Measurements from ENCODE around the gene F12.
"Not testable (repeated sequence)": the region's sequence is repeated elsewhere in the genome, so short reads cannot be mapped to it uniquely, and the experiment has no call there.

The F12 gene

GRCh38 chr5:177367323-177367848, 42.0 kb downstream of the F12 start:
- no peak for DNase-seq

- DNase-seq, result peak; percentile 92
Observed at GRCh38 chr5:177366528-177367322, 42.6 kb downstream of the F12 start.

- DNase-seq, result no peak
Observed at GRCh38 chr5:177365845-177366527, 43.4 kb downstream of the F12 start.

- no peak for DNase-seq
Observed at GRCh38 chr5:177364159-177364962, 45.0 kb downstream of the F12 start.

- DNase-seq, result no peak
Observed at GRCh38 chr5:177363565-177363964, 45.8 kb downstream of the F12 start.

GRCh38 chr5:177362610-177363507, 46.5 kb downstream of the F12 start:
- DNase-seq, result peak; percentile 72

- no peak for DNase-seq
Observed at GRCh38 chr5:177362292-177362609, 47.1 kb downstream of the F12 start.

GRCh38 chr5:177361418-177362291, 47.7 kb downstream of the F12 start:
- no peak for DNase-seq

- not testable (repeated sequence) for DNase-seq
Observed at GRCh38 chr5:177360740-177361139, 48.6 kb downstream of the F12 start.

GRCh38 chr5:177359860-177360259, 49.5 kb downstream of the F12 start:
- no peak for DNase-seq

- no peak for DNase-seq
Observed at GRCh38 chr5:177359451-177359851, 49.9 kb downstream of the F12 start.

GRCh38 chr5:177358370-177358819, 51.0 kb downstream of the F12 start:
- no peak for DNase-seq

- no peak for DNase-seq
Observed at GRCh38 chr5:177357459-177358351, 51.7 kb downstream of the F12 start, which contains the start of gene RGS14. Gene RGS14, plus strand, starts transcription at chr5:177357924. Its CDS starts 101 bp downstream, at chr5:177358025.

- DNase-seq, result no peak
Observed at GRCh38 chr5:177357146-177357458, 52.3 kb downstream of the F12 start.

- DNase-seq, result no peak
Observed at GRCh38 chr5:177356746-177357145, 52.6 kb downstream of the F12 start.

- no peak for DNase-seq
Observed at GRCh38 chr5:177355868-177356168, 53.5 kb downstream of the F12 start.

- DNase-seq, result no peak
Observed at GRCh38 chr5:177355162-177355867, 54.0 kb downstream of the F12 start.

- DNase-seq, result no peak
Observed at GRCh38 chr5:177354711-177355110, 54.7 kb downstream of the F12 start.

GRCh38 chr5:177354256-177354655, 55.1 kb downstream of the F12 start:
- no peak for DNase-seq

- DNase-seq, result no peak
Observed at GRCh38 chr5:177353093-177353492, 56.3 kb downstream of the F12 start.

Data from right forelimb (tissue), 1 donor.